HEK293 (cell line): Measurements from ENCODE around the gene LIPH.

Experiments used
- ATF2 ChIP-seq: fragments of 450-650 bp; formaldehyde crosslinking; IDR thresholded peaks from 2 replicates; pipeline ENCODE4 v1.5.1; 2016; ENCODE audit warnings: missing biosample characterization, missing genetic modification characterization, low read depth
- BCL6B ChIP-seq: fragments of 450-650 bp; formaldehyde crosslinking; IDR thresholded peaks from 2 replicates; pipeline ENCODE4 v1.5.1; 2017; ENCODE audit warnings: missing biosample characterization, missing genetic modification characterization
- GLI2 ChIP-seq: fragments of 450-650 bp; formaldehyde crosslinking; IDR thresholded peaks from 2 replicates; pipeline ENCODE4; 2017; ENCODE audit warnings: missing biosample characterization, missing genetic modification characterization, low read depth, borderline replicate concordance
- GLI4 ChIP-seq: fragments of 450-650 bp; formaldehyde crosslinking; IDR thresholded peaks from 2 replicates; pipeline ENCODE4 v1.5.1; 2016; ENCODE audit warnings: missing biosample characterization, missing genetic modification characterization
- HOXC10 ChIP-seq: sonication (generic); formaldehyde crosslinking; IDR thresholded peaks from 2 replicates; pipeline ENCODE4 v1.8.1; 2023; ENCODE audit warnings: mild to moderate bottlenecking, missing genetic modification reagents
- KLF1 ChIP-seq: fragments of 450-650 bp; formaldehyde crosslinking; IDR thresholded peaks from 2 replicates; pipeline ENCODE4 v1.5.1; 2016; ENCODE audit warnings: missing biosample characterization, missing genetic modification characterization
- KLF9 ChIP-seq: fragments of 450-650 bp; formaldehyde crosslinking; IDR thresholded peaks from 2 replicates; pipeline ENCODE4 v1.5.1; 2016; ENCODE audit warnings: missing biosample characterization, missing genetic modification characterization, low read depth
- RBAK ChIP-seq: fragments of 450-650 bp; formaldehyde crosslinking; IDR thresholded peaks from 2 replicates; pipeline ENCODE4 v1.5.1; 2016; ENCODE audit warnings: missing biosample characterization, missing genetic modification characterization
- SALL2 ChIP-seq: fragments of 450-650 bp; formaldehyde crosslinking; IDR thresholded peaks from 2 replicates; pipeline ENCODE4 v1.5.0; 2017; ENCODE audit warnings: missing biosample characterization, mild to moderate bottlenecking, missing genetic modification characterization, borderline replicate concordance
- SCRT1 ChIP-seq: fragments of 450-650 bp; formaldehyde crosslinking; IDR thresholded peaks from 2 replicates; pipeline ENCODE4 v1.5.1; 2016; ENCODE audit warnings: missing biosample characterization, missing genetic modification characterization, borderline replicate concordance
- SP3 ChIP-seq: fragments of 450-650 bp; formaldehyde crosslinking; IDR thresholded peaks from 2 replicates; pipeline ENCODE4 v1.5.1; 2016; ENCODE audit warnings: missing biosample characterization, missing genetic modification characterization
- WT1 ChIP-seq: fragments of 450-650 bp; formaldehyde crosslinking; IDR thresholded peaks from 2 replicates; pipeline ENCODE4 v1.5.1; 2016; ENCODE audit warnings: missing biosample characterization, missing genetic modification characterization
- ZBTB11 ChIP-seq: fragments of 450-650 bp; formaldehyde crosslinking; conservative IDR thresholded peaks from 2 replicates; pipeline ENCODE4 v1.5.1; 2016; ENCODE audit warnings: low read depth, missing biosample characterization, missing genetic modification characterization
- ZBTB7A ChIP-seq: fragments of 450-650 bp; formaldehyde crosslinking; IDR thresholded peaks from 2 replicates; pipeline ENCODE4 v1.5.1; 2016; ENCODE audit warnings: low read depth, missing biosample characterization, missing genetic modification characterization
- ZFP3 ChIP-seq: fragments of 450-650 bp; formaldehyde crosslinking; IDR thresholded peaks from 2 replicates; pipeline ENCODE4 v1.5.1; 2016; ENCODE audit warnings: low read depth, missing biosample characterization, missing genetic modification characterization
- ZFP37 ChIP-seq: fragments of 450-650 bp; formaldehyde crosslinking; IDR thresholded peaks from 2 replicates; pipeline ENCODE4 v1.5.1; 2016; ENCODE audit warnings: missing biosample characterization, missing genetic modification characterization
- ZNF121 ChIP-seq: fragments of 450-650 bp; formaldehyde crosslinking; IDR thresholded peaks from 2 replicates; pipeline ENCODE4 v1.5.1; 2016; ENCODE audit warnings: missing biosample characterization, missing genetic modification characterization
- ZNF157 ChIP-seq: fragments of 450-650 bp; formaldehyde crosslinking; IDR thresholded peaks from 2 replicates; pipeline ENCODE4 v1.5.1; 2016; ENCODE audit warnings: missing biosample characterization, missing genetic modification characterization
- ZNF16 ChIP-seq: fragments of 450-650 bp; formaldehyde crosslinking; IDR thresholded peaks from 2 replicates; pipeline ENCODE4 v1.5.1; 2016; ENCODE audit warnings: low read depth, missing biosample characterization, missing genetic modification characterization
- ZNF19 ChIP-seq: fragments of 450-650 bp; formaldehyde crosslinking; IDR thresholded peaks from 2 replicates; pipeline ENCODE4; 2016; ENCODE audit warnings: missing biosample characterization, missing genetic modification characterization, low read depth
- ZNF26 ChIP-seq: fragments of 450-650 bp; formaldehyde crosslinking; IDR thresholded peaks from 2 replicates; pipeline ENCODE4 v1.5.1; 2016; ENCODE audit warnings: missing biosample characterization, missing genetic modification characterization
- ZNF280C ChIP-seq: fragments of 450-650 bp; formaldehyde crosslinking; IDR thresholded peaks from 2 replicates; pipeline ENCODE4 v1.5.1; 2016; ENCODE audit warnings: missing biosample characterization, missing genetic modification characterization
- ZNF510 ChIP-seq: fragments of 450-650 bp; formaldehyde crosslinking; IDR thresholded peaks from 2 replicates; pipeline ENCODE4 v1.5.1; 2018; ENCODE audit warnings: mild to moderate bottlenecking, missing genetic modification characterization, missing biosample characterization; ENCODE audit not compliant: insufficient replicate concordance
- ZNF596 ChIP-seq: fragments of 450-650 bp; IDR thresholded peaks from 2 replicates; pipeline ENCODE4 v1.5.0; 2018; ENCODE audit warnings: missing biosample characterization, mild to moderate bottlenecking, missing genetic modification characterization, moderate library complexity
- ZNF792 ChIP-seq: fragments of 450-650 bp; formaldehyde crosslinking; IDR thresholded peaks from 2 replicates; pipeline ENCODE4 v1.5.1; 2016; ENCODE audit warnings: missing biosample characterization, missing genetic modification characterization
- ZXDB ChIP-seq: fragments of 450-650 bp; formaldehyde crosslinking; IDR thresholded peaks from 2 replicates; pipeline ENCODE4 v1.5.1; 2016; ENCODE audit warnings: missing biosample characterization, missing genetic modification characterization
- TF ChIP-seq, protein P1 (sequence below): fragments of 450-650 bp; formaldehyde crosslinking; IDR thresholded peaks from 2 replicates; pipeline ENCODE4 v1.5.1; 2016; ENCODE audit warnings: missing biosample characterization, missing genetic modification characterization, borderline replicate concordance

LIPH gene

GRCh38 chr3:185585859-185586685, 33.7 kb upstream of the LIPH start, which contains the start of gene SENP2 (continued):
- no peak for TF ChIP-seq ZNF510 (tag by site-specific recombination)
- peak; percentile 54 for TF ChIP-seq SP3 (tag by site-specific recombination)
- peak; percentile 97 for TF ChIP-seq ATF2 (tag by site-specific recombination)
- TF ChIP-seq GLI2 (tag by site-specific recombination) = no peak
- peak; percentile 97 for TF ChIP-seq ZFP37 (tag by site-specific recombination)
- TF ChIP-seq KLF1 (tag by site-specific recombination) = peak; percentile 29; the same call in 1 of the 2 replicates
- TF ChIP-seq, protein P1, sequence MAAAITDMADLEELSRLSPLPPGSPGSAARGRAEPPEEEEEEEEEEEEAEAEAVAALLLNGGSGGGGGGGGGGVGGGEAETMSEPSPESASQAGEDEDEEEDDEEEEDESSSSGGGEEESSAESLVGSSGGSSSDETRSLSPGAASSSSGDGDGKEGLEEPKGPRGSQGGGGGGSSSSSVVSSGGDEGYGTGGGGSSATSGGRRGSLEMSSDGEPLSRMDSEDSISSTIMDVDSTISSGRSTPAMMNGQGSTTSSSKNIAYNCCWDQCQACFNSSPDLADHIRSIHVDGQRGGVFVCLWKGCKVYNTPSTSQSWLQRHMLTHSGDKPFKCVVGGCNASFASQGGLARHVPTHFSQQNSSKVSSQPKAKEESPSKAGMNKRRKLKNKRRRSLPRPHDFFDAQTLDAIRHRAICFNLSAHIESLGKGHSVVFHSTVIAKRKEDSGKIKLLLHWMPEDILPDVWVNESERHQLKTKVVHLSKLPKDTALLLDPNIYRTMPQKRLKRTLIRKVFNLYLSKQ (tag by site-specific recombination) = no peak
- no peak for TF ChIP-seq HOXC10 (CRISPR knock-in tag)
- no peak for TF ChIP-seq RBAK (tag by site-specific recombination)
- no peak for TF ChIP-seq ZNF157 (tag by site-specific recombination)
- no peak for TF ChIP-seq ZNF792
- TF ChIP-seq BCL6B (tag by site-specific recombination) = no peak
- TF ChIP-seq ZBTB11 = peak; percentile 92
- no peak for TF ChIP-seq ZNF19 (tag by site-specific recombination)
- TF ChIP-seq SALL2 (tag by site-specific recombination) = no peak
- TF ChIP-seq ZNF121 = no peak
- TF ChIP-seq ZBTB7A (tag by site-specific recombination) = no peak
- no peak for TF ChIP-seq ZNF26 (tag by site-specific recombination)
- no peak for TF ChIP-seq ZNF280C (tag by site-specific recombination)
- peak; percentile 82 for TF ChIP-seq SCRT1 (tag by site-specific recombination)
- TF ChIP-seq ZNF596 = no peak
- TF ChIP-seq ZFP3 (tag by site-specific recombination) = no peak
- TF ChIP-seq ZNF16 (tag by site-specific recombination) = no peak
- TF ChIP-seq GLI4 (tag by site-specific recombination) = no peak
- TF ChIP-seq KLF9 (tag by site-specific recombination) = peak; percentile 68
- peak; percentile 68 for TF ChIP-seq ZXDB
- TF ChIP-seq WT1 (tag by site-specific recombination) = peak; percentile 50; the same call in 1 of the 2 replicates
